MM.1S (cell line): ENCODE results near the gene STMP1.

Experiments
- DNase-seq: peaks from one replicate; pipeline ENCODE4 v3.0.0-alpha.2; 2015
- H2AFZ ChIP-seq: fragments of 300-600 bp; sonication (generic); 2 replicates; pipeline ENCODE4 v1.6.0; 2016; ENCODE audit warnings: antibody characterized with exemption, low read length
- H3F3A ChIP-seq: fragments of 300-600 bp; sonication (generic); 2 replicates; pipeline ENCODE4 v1.6.1; 2016; ENCODE audit warnings: mild to moderate bottlenecking, antibody characterized with exemption, low read length, moderate library complexity, mixed read lengths; ENCODE audit not compliant: insufficient read depth
- H3K27ac ChIP-seq: fragments of 300-600 bp; sonication (generic); 2 replicates; pipeline ENCODE4 v1.5.1; 2016; ENCODE audit warnings: mild to moderate bottlenecking, low read length
- H3K27me3 ChIP-seq: fragments of 300-600 bp; sonication (generic); replicated peaks from 2 replicates; pipeline ENCODE4 v1.6.0; 2016; ENCODE audit warnings: low read length; ENCODE audit not compliant: insufficient read depth
- H3K36me3 ChIP-seq: fragments of 300-600 bp; sonication (generic); replicated peaks from 2 replicates; pipeline ENCODE4 v1.6.1; 2016; ENCODE audit warnings: mild to moderate bottlenecking, low read length, mixed read lengths; ENCODE audit not compliant: insufficient read depth
- H3K4me1 ChIP-seq: fragments of 300-600 bp; sonication (generic); 2 replicates; pipeline ENCODE4 v1.6.1; 2016; ENCODE audit warnings: low read length, mixed read lengths
- H3K4me2 ChIP-seq: fragments of 300-600 bp; sonication (generic); 2 replicates; pipeline ENCODE4 v1.6.0; 2016; ENCODE audit warnings: low read depth, low read length
- H3K4me3 ChIP-seq: fragments of 300-600 bp; sonication (generic); 2 replicates; pipeline ENCODE4 v1.5.1; 2016; ENCODE audit warnings: low read length, mixed read lengths
- H3K79me2 ChIP-seq: fragments of 300-600 bp; sonication (generic); 2 replicates; pipeline ENCODE4 v1.6.1; 2016; ENCODE audit warnings: mixed run types, low read length, mixed read lengths
- H3K9ac ChIP-seq: fragments of 300-600 bp; sonication (generic); 2 replicates; pipeline ENCODE4 v1.6.1; 2016; ENCODE audit warnings: low read length, mixed read lengths
- H3K9me2 ChIP-seq: fragments of 300-600 bp; sonication (generic); replicated peaks from 2 replicates; pipeline ENCODE4 v1.6.1; 2016; ENCODE audit warnings: mild to moderate bottlenecking, low read length, mixed read lengths; ENCODE audit not compliant: insufficient read depth
- H3K9me3 ChIP-seq: fragments of 300-600 bp; sonication (generic); replicated peaks from 2 replicates; pipeline ENCODE4 v1.6.1; 2016; ENCODE audit warnings: mild to moderate bottlenecking, low read length, mixed read lengths; ENCODE audit not compliant: insufficient read depth
- H4K20me1 ChIP-seq: fragments of 300-600 bp; sonication (generic); 2 replicates; pipeline ENCODE4 v1.6.1; 2016; ENCODE audit warnings: mild to moderate bottlenecking, low read length, moderate library complexity, mixed read lengths; ENCODE audit not compliant: insufficient read depth
- EZH2 ChIP-seq: fragments of 300-600 bp; sonication (generic); optimal IDR thresholded peaks from 2 replicates; pipeline ENCODE3; 2017; ENCODE audit warnings: low read depth, mild to moderate bottlenecking, antibody characterized with exemption, low read length, mixed read lengths
- EZH2phosphoT487 ChIP-seq: fragments of 300-600 bp; sonication (generic); IDR thresholded peaks from 2 replicates; pipeline ENCODE4 v1.6.1; 2018; ENCODE audit warnings: antibody characterized with exemption, low read length
- TF ChIP-seq, protein P1 (sequence below): fragments of 300-600 bp; sonication (generic); IDR thresholded peaks from 2 replicates; pipeline ENCODE4 v1.5.1; 2016; ENCODE audit warnings: antibody characterized with exemption, low read length, mixed read lengths

Gene STMP1

GRCh38 chr7:135715673-135716072 is 53.4 kb downstream of the STMP1 start:
- Histone ChIP-seq H3K36me3 (no peaks in the 10 kb centered on the region), H2AFZ (no peak overlapping the region), H3K4me2 (no peak overlapping the region), H3F3A (no peaks in the 10 kb centered on the region), H3K4me1 (no peaks in the 10 kb centered on the region), H3K27ac (no peak overlapping the region), H3K27me3 (no peaks in the 10 kb centered on the region), H3K9ac (no peak overlapping the region), H3K9me2 (no peaks in the 10 kb centered on the region), H3K4me3 (no peak overlapping the region), H3K9me3 (no peaks in the 10 kb centered on the region), H4K20me1 (no peaks in the 10 kb centered on the region), H3K79me2 (no peaks in the 10 kb centered on the region)
- no peak for DNase-seq
- no peak for TF ChIP-seq EZH2phosphoT487
- TF ChIP-seq EZH2: no peak
- TF ChIP-seq, protein P1, sequence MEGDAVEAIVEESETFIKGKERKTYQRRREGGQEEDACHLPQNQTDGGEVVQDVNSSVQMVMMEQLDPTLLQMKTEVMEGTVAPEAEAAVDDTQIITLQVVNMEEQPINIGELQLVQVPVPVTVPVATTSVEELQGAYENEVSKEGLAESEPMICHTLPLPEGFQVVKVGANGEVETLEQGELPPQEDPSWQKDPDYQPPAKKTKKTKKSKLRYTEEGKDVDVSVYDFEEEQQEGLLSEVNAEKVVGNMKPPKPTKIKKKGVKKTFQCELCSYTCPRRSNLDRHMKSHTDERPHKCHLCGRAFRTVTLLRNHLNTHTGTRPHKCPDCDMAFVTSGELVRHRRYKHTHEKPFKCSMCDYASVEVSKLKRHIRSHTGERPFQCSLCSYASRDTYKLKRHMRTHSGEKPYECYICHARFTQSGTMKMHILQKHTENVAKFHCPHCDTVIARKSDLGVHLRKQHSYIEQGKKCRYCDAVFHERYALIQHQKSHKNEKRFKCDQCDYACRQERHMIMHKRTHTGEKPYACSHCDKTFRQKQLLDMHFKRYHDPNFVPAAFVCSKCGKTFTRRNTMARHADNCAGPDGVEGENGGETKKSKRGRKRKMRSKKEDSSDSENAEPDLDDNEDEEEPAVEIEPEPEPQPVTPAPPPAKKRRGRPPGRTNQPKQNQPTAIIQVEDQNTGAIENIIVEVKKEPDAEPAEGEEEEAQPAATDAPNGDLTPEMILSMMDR: no peak

DNA sequence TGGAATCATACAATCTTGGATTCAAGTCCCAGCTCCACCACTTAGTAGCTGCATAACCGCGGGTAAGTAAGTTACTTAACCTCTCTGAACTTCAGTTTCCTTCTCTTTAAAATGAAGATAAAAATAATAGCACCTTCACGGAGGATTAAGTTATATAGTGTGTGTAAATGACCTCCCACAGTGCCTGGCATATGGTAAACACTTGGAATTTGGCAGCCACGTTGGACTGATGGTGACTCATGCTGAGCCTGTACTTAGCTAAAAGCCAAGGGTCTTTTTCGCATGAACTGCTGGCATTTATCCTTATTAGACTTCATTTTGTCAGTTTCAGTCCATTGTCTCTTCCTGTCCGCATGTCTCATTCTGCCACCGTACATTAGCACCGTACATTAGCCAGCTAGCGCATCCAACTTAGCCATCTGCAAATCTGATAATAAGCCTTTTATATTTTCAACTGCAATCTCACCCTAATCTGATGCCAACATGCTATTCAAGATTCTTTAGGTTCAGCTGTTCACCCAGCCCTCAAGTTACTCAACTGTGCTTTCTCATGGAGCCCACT is 54.4 kb downstream of the STMP1 start:
- no peaks in the 10 kb centered on the region for H3K9me3 ChIP-seq
- H3K4me3 ChIP-seq: no peak overlapping the region
- H3K79me2 ChIP-seq: no peaks in the 10 kb centered on the region
- H3K27me3 ChIP-seq: no peaks in the 10 kb centered on the region
- H3K4me1 ChIP-seq: no peaks in the 10 kb centered on the region
- TF ChIP-seq EZH2: no peak
- TF ChIP-seq, protein P1: no peak
- no peak for TF ChIP-seq EZH2phosphoT487
- no peak overlapping the region for H3K4me2 ChIP-seq
- no peak overlapping the region for H3K9ac ChIP-seq
- H3F3A ChIP-seq: no peaks in the 10 kb centered on the region
- no peaks in the 10 kb centered on the region for H4K20me1 ChIP-seq
- no peaks in the 10 kb centered on the region for H3K36me3 ChIP-seq
- no peak overlapping the region for H3K27ac ChIP-seq
- no peaks in the 10 kb centered on the region for H3K9me2 ChIP-seq
- H2AFZ ChIP-seq: no peak overlapping the region
- DNase-seq: no peak

GRCh38 chr7:135717693-135718092 is 55.4 kb downstream of the STMP1 start:
- Histone ChIP-seq H3K4me2 (no peak overlapping the region), H3K9me3 (no peaks in the 10 kb centered on the region), H4K20me1 (no peaks in the 10 kb centered on the region), H3K27ac (no peak overlapping the region), H3F3A (no peaks in the 10 kb centered on the region), H3K4me3 (no peak overlapping the region), H3K36me3 (no peaks in the 10 kb centered on the region), H3K9me2 (no peaks in the 10 kb centered on the region), H3K9ac (no peak overlapping the region), H3K27me3 (no peaks in the 10 kb centered on the region), H2AFZ (no peak overlapping the region), H3K79me2 (no peaks in the 10 kb centered on the region), H3K4me1 (no peaks in the 10 kb centered on the region)
- TF ChIP-seq EZH2phosphoT487: no peak
- TF ChIP-seq EZH2: no peak
- TF ChIP-seq, protein P1: no peak
- DNase-seq: no peak
